Nephron (organoid): ENCODE data around the gene PRKG1.

Source experiments
- H3K27ac Mint-ChIP-seq, 3 experiments: 2 replicates each; pipeline ENCODE4 v1.8.0; 2020; ENCODE audit warnings: mixed read lengths in 3 of 3, mild to moderate bottlenecking in 2 of 3, moderate library complexity in 1 of 3
- H3K27me3 Mint-ChIP-seq: 2 replicates; pipeline ENCODE4 v1.8.0; 2021; ENCODE audit warnings: low read depth, mild to moderate bottlenecking, moderate library complexity, mixed read lengths
- H3K36me3 Mint-ChIP-seq: 2 replicates; pipeline ENCODE4 v1.8.0; 2020; ENCODE audit warnings: low read depth, mixed read lengths
- H3K4me1 Mint-ChIP-seq: 2 replicates; pipeline ENCODE4 v1.8.0; 2020; ENCODE audit warnings: mixed read lengths
- H3K4me3 Mint-ChIP-seq, 3 experiments: 2 replicates each; pipeline ENCODE4 v1.8.0; 2020; ENCODE audit warnings: mild to moderate bottlenecking in 3 of 3, mixed read lengths in 3 of 3, moderate library complexity in 2 of 3
- H3K9me3 Mint-ChIP-seq: 2 replicates; pipeline ENCODE4 v1.8.0; 2020; ENCODE audit warnings: mixed read lengths
- TF ChIP-seq, protein P1 (sequence below), 3 experiments: fragments of 200-600 bp; sonication (generic); IDR thresholded peaks; one replicate each; pipeline ENCODE4 v1.5.0; 2021; ENCODE audit warnings: antibody characterized with exemption in 3 of 3; ENCODE audit not compliant: unreplicated experiment in 3 of 3

The PRKG1 gene

DNA sequence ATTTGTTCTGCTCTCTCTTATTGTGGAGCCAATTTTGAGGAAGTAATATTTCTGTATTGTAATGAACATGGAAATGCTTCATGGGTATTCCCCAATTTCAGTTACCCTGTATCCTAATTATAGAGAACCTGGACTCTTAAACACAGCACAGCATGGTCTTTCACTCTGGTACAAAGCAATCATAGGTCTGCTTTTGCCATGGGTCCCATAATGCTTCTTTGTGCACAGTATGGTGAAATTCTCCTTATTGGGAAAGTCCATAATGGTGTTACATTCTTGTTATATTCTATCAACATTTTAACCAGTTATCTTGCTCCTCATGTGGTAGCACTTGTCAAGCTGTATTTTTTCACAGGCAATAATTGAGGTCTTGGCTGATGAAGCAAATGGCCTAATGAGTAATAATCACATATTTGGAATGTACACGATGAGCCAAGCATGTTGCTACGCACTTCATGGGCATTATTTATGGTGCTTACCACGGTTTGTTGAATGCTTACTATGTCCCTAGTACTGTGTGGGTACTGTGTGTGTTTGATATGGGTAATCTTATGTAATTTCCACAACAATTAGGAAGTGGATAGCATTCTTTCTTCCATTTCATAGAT is 42.9 kb downstream of the PRKG1 start:
- Mint-ChIP-seq H3K27ac (peak overlapping the region in 2 of 3 experiments; percentile 8 to 57), H3K9me3 (no peaks in the 10 kb centered on the region), H3K27me3 (no peaks in the 10 kb centered on the region), H3K4me3 (no peak overlapping the region), H3K4me1 (peaks cover 41% of the 10 kb centered on the region), H3K36me3 (no peaks in the 10 kb centered on the region)
- TF ChIP-seq, protein P1, sequence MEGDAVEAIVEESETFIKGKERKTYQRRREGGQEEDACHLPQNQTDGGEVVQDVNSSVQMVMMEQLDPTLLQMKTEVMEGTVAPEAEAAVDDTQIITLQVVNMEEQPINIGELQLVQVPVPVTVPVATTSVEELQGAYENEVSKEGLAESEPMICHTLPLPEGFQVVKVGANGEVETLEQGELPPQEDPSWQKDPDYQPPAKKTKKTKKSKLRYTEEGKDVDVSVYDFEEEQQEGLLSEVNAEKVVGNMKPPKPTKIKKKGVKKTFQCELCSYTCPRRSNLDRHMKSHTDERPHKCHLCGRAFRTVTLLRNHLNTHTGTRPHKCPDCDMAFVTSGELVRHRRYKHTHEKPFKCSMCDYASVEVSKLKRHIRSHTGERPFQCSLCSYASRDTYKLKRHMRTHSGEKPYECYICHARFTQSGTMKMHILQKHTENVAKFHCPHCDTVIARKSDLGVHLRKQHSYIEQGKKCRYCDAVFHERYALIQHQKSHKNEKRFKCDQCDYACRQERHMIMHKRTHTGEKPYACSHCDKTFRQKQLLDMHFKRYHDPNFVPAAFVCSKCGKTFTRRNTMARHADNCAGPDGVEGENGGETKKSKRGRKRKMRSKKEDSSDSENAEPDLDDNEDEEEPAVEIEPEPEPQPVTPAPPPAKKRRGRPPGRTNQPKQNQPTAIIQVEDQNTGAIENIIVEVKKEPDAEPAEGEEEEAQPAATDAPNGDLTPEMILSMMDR (IDR thresholded peaks at IDR 0.05; ENCODE audit: unreplicated experiment in 3 of 3) = no peak

DNA sequence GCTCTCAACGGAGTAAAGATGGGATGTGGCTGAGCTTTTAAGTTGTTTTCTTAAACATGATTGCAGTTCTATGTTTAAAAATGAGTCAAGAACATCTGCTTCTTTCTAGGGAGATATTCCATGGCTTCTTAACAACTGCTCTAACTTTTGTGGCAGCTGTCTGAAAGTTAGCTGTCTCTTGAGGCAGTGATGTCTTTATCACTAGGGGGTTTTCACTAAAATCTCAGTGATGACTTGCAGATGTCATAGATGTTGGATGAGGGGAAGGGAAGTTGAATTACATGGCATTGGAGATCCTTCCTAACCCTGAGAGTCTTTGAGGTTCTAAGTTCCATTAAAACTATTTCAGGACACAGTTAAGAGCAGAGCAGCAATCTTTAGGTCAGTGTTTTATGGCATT is 43.5 kb downstream of the PRKG1 start:
- TF ChIP-seq, protein P1 (IDR thresholded peaks at IDR 0.05; ENCODE audit: unreplicated experiment in 3 of 3) = no peak
- H3K27ac Mint-ChIP-seq = peak overlapping the region; percentile 8 to 57 (median 50)
- no peaks in the 10 kb centered on the region for H3K27me3 Mint-ChIP-seq
- H3K4me3 Mint-ChIP-seq = no peak overlapping the region
- peaks cover 41% of the 10 kb centered on the region for H3K4me1 Mint-ChIP-seq
- H3K9me3 Mint-ChIP-seq = no peaks in the 10 kb centered on the region
- no peaks in the 10 kb centered on the region for H3K36me3 Mint-ChIP-seq

DNA sequence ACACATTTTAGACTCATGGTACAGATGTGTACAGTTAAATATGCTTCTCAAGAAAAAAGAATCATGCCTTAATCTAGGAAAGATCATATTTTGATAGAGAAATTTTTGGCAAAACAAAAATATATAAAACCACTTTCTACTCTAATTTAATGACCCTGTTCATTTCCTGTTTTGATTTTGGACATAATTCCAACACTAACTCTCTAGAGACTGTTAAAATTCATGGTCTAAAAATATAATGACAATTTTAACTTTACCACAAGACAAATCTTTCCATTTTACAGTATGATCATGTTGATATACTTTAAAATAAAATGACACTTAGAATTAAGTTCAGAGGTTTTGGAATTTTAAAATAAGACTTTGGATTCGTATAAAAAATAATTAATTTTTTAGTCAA is 45.2 kb downstream of the PRKG1 start:
- Mint-ChIP-seq H3K9me3 (peaks cover 4% of the 10 kb centered on the region), H3K36me3 (no peaks in the 10 kb centered on the region), H3K4me1 (peaks cover 28% of the 10 kb centered on the region), H3K27ac (no peak overlapping the region), H3K4me3 (no peak overlapping the region), H3K27me3 (no peaks in the 10 kb centered on the region)
- TF ChIP-seq, protein P1 (IDR thresholded peaks at IDR 0.05; ENCODE audit: unreplicated experiment in 3 of 3) = no peak

DNA sequence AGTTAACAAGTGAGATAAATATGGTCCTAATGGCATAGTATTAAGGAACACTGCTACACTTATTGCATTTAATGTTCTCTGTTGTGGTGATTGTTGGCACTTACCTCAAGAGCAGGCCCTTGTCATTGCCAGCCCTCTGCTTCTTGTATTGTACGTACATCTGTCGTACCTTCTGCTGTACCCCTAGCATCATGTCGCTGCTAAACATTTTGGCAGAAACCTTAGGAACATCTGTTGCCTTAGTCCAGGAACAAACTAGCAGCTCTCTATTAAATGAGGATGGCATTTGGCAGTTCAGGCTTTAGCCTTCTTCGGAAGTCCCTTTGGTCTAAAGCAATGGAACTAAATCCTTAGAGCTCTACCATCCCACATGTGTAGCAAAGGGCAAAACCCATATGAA is 47.6 kb downstream of the PRKG1 start:
- H3K9me3 Mint-ChIP-seq = peaks cover 6% of the 10 kb centered on the region
- H3K4me1 Mint-ChIP-seq = peaks cover 15% of the 10 kb centered on the region
- H3K27ac Mint-ChIP-seq = no peak overlapping the region
- TF ChIP-seq, protein P1 (IDR thresholded peaks at IDR 0.05; ENCODE audit: unreplicated experiment in 3 of 3) = no peak
- no peak overlapping the region for H3K4me3 Mint-ChIP-seq
- no peaks in the 10 kb centered on the region for H3K27me3 Mint-ChIP-seq
- peaks cover 2% of the 10 kb centered on the region for H3K36me3 Mint-ChIP-seq

DNA sequence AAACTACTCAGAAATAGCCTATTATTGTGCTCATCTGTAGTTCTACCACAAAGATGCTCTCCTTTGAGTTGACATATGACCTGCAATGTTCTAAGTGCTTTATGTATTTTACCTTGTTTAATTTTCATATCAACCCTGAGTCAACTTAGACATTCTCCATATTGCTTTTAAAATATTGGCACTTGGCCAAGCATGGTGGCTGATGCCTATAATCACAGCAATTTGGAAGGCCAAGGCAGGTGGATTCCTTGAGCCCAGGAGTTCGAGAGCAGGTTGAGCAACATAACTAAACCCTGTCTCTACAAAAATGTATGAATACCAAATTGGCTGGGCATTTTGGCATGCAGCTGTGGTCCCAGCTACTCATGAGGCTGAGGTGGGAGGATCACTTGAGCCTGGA is 50.6 kb downstream of the PRKG1 start:
- peaks cover 6% of the 10 kb centered on the region for H3K36me3 Mint-ChIP-seq
- H3K27me3 Mint-ChIP-seq = no peaks in the 10 kb centered on the region
- H3K9me3 Mint-ChIP-seq = peaks cover 10% of the 10 kb centered on the region
- TF ChIP-seq, protein P1 (IDR thresholded peaks at IDR 0.05; ENCODE audit: unreplicated experiment in 3 of 3) = no peak
- no peak overlapping the region for H3K4me3 Mint-ChIP-seq
- H3K27ac Mint-ChIP-seq = no peak overlapping the region
- H3K4me1 Mint-ChIP-seq = no peaks in the 10 kb centered on the region

DNA sequence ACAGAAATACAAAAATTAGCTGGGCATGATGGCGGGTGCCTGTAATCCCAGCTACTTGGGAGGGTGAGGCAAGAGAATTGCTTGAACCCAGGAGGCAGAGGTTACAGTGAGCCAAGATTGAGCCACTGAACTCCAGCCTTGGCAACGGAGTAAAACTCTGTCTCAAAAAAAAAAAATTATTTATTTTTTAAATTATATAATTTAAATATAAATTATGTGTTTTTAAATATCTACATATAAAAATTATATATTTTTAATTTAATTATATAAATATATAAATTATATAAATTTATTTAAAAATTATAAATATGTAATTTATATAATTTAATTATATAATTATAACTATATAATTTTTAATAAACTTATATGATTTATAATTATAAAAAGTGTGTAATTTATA is 51.2 kb downstream of the PRKG1 start:
- H3K4me3 Mint-ChIP-seq = no peak overlapping the region
- H3K4me1 Mint-ChIP-seq = no peaks in the 10 kb centered on the region
- peaks cover 6% of the 10 kb centered on the region for H3K36me3 Mint-ChIP-seq
- peaks cover 10% of the 10 kb centered on the region for H3K9me3 Mint-ChIP-seq
- H3K27ac Mint-ChIP-seq = no peak overlapping the region
- H3K27me3 Mint-ChIP-seq = no peaks in the 10 kb centered on the region
- TF ChIP-seq, protein P1 (IDR thresholded peaks at IDR 0.05; ENCODE audit: unreplicated experiment in 3 of 3) = no peak
